ENCODE measurements around the gene COL18A1. TPM values are rescaled to one million over a fixed set of nuclear protein-coding genes. Genes with fewer than 3 reads are reported as not detected.

The COL18A1 gene
- total and polyA plus RNA-seq, 9 of the 15 experiments (the other 6 are each of a cell fraction or from before 2014, with no cell fraction given): 0.14 to 16.4 (median 2.0) TPM

DNA sequence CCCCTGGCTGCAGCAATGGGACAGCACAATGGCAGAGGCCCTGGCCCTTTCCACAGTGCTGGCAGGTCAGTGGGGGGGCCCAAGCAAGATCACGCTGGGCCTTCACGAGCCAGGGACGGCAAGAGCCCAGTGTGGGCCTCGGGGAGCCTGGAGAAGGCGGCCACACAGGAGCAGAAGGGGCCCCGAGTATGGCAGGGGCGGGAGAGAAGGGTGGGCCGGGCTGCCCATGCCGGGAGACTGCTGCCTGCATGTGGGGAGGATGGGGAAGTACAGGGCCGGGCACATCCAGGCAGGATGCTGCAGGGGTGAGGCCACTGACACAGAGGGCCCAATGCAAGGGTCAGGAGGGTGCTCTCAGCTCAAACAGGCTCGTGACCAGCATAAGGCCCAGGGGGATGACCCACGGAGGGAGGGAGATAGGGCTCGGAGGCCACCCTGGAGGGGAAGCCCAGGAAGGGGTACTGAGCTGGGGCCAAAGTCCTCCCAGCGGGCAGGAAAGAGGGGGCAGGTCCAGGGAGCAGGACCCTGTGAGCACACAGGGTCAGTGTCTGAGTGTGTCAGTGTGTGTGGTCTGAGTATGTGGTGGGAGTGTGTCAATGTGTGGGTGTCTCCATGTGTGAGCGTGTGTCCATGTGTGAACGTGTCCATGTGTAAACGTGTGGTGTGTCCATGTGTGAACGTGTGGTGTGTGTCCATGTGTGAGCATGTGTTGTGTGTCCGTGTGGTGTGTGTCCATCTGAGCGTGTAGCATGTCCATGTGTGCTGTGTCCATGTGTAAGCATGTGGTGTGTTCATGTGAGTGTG is 124.2 kb downstream of the COL18A1 start:
- BruUV-seq (replicated peaks): no TSS peak
- Histone ChIP-seq H3K4me2 (ENCODE audit: insufficient read depth, low read length) (no peak overlapping the region), H3K36me3 (ENCODE audit: control insufficient read depth, insufficient read depth, low read length) (peaks cover 88% of the 10 kb centered on the region), H3K9ac (ENCODE audit: insufficient read depth in 1 of 2, low read depth in 2 of 2, low read length in 2 of 2) (no peak overlapping the region; a peak in 1 of 4 replicates), H3K27ac (ENCODE audit: extremely low read depth, low read depth, low read length) (no peak overlapping the region; the same call in 2 of the 3 replicates), H3K27me3 (ENCODE audit: control insufficient read depth in 2 of 2, insufficient read depth in 2 of 2, low read length in 2 of 2) (no peaks in the 10 kb centered on the region), H3K9me1 (ENCODE audit: control insufficient read depth, insufficient read depth, low read length) (no peaks in the 10 kb centered on the region), H3K4me1 (replicated peaks in 1 of 2; ENCODE audit: control insufficient read depth in 2 of 2, insufficient read depth in 2 of 2, low read length in 2 of 2) (peaks cover 0 to 35% of the 10 kb centered on the region in 2 experiments; a peak in 1 of 5 replicates), H3K4me3 (no peak overlapping the region), H2AFZ (ENCODE audit: low read depth, low read length) (no peak overlapping the region), H3K9me3 (replicated peaks; ENCODE audit: control insufficient read depth, insufficient read depth, low read depth, low read length) (no peaks in the 10 kb centered on the region), H4K20me1 (replicated peaks; ENCODE audit: control insufficient read depth, insufficient read depth, low read length) (peaks cover 4% of the 10 kb centered on the region; the same call in 1 of the 2 replicates), H3K79me2 (ENCODE audit: control insufficient read depth, insufficient read depth, low read length) (peaks cover 14% of the 10 kb centered on the region)
- ATAC-seq: no peak
- TF ChIP-seq SRSF3 (IDR thresholded peaks at IDR 0.05; ENCODE audit: insufficient read depth, low read length): no peak
- TF ChIP-seq RBFOX2 (IDR thresholded peaks at IDR 0.05; ENCODE audit: low read depth, low read length): 0 out of 2 replicates have a peak, but pooled peaks have one; percentile 31
- 0 out of 2 replicates have a peak, but pooled peaks have one; percentile 27 for TF ChIP-seq POLR2G (IDR thresholded peaks at IDR 0.05; ENCODE audit: low read depth, low read length)
- TF ChIP-seq ZNF384 (IDR thresholded peaks at IDR 0.05; ENCODE audit: low read depth, low read length): no peak
- ChIA-PET CTCF (ENCODE audit: low intra/inter-chr PET ratio) (interaction anchor here (0.7 kb wide), 1 partner anchor 236 kb away, joined by 3 read pairs; no protein-coding TSS in a partner anchor), POLR2A (no interaction called here)
- DNase-seq (ENCODE audit: extremely low read depth in 1 of 4, low spot score in 3 of 4): no peak
- 93% methylated on average over 19 of the region's 20 CpGs for WGBS (ENCODE audit: insufficient coverage, low coverage, missing lambda C conversion rate)
- intact Hi-C loops (cut with micrococcal nuclease) (no loop called here), in situ Hi-C loops (cut with MboI) (no loop called here)
- FAIRE-seq: no peak
